Testis (tissue), 2 donors: Measurements from ENCODE around the gene RASD2.

Source experiments
- CTCF ChIP-seq, 3 experiments: fragments of 450-650 bp in 2 of 3; fragments of 200-600 bp in 1 of 3; sonication (generic) in 1 of 3; IDR thresholded peaks; one replicate each; pipeline ENCODE4 v1.5.1; 2016 to 2019; ENCODE audit warnings: antibody characterized with exemption in 3 of 3, mild to moderate bottlenecking in 2 of 3, moderate library complexity in 1 of 3
- POLR2A ChIP-seq: fragments of 450-650 bp; IDR thresholded peaks from one replicate; pipeline ENCODE4 v1.6.1; 2017; ENCODE audit warnings: antibody characterized with exemption, mild to moderate bottlenecking, moderate library complexity

- TF ChIP-seq CTCF (IDR thresholded peaks at IDR 0.05): no peak
- TF ChIP-seq POLR2A: no peak
Observed at GRCh38 chr22:35564975-35565867, 24.6 kb downstream of the RASD2 start.
